Activated T-cell treated with anti-CD3 and anti-CD28 coated beads, Interleukin-2, amount 50 U/mL, for 48 hours (primary cell): ENCODE results near the gene MTSS2.

Experiments
- DNase-seq, 2 experiments: peaks; one replicate each; pipeline ENCODE4 v3.0.0-alpha.2; 2020

MTSS2 gene

GRCh38 chr16:70685938-70686375, at the start of gene MTSS2:
Gene MTSS2, minus strand, starts transcription at chr16:70686053. Its CDS starts 262 bp downstream, at chr16:70685791.
- peak in 1 of 2 experiments; percentile 41 for DNase-seq

- no peak for DNase-seq
Observed at GRCh38 chr16:70735141-70735979, 49.5 kb upstream of the MTSS2 start.

- no peak for DNase-seq
Observed at GRCh38 chr16:70734522-70735095, 48.8 kb upstream of the MTSS2 start.

- DNase-seq, result no peak
Observed at GRCh38 chr16:70730944-70731343, 45.1 kb upstream of the MTSS2 start.

GRCh38 chr16:70730031-70730430, 44.2 kb upstream of the MTSS2 start:
- DNase-seq, result no peak

- no peak for DNase-seq
Observed at GRCh38 chr16:70729292-70729691, 43.4 kb upstream of the MTSS2 start.

- DNase-seq, result no peak
Observed at GRCh38 chr16:70728150-70728549, 42.3 kb upstream of the MTSS2 start.

- DNase-seq, result no peak
Observed at GRCh38 chr16:70726892-70727361, 41.1 kb upstream of the MTSS2 start.

GRCh38 chr16:70725912-70726828, 40.3 kb upstream of the MTSS2 start:
- no peak for DNase-seq

GRCh38 chr16:70725024-70725911, 39.4 kb upstream of the MTSS2 start:
- no peak for DNase-seq

GRCh38 chr16:70724146-70725023, 38.5 kb upstream of the MTSS2 start:
- DNase-seq, result no peak

GRCh38 chr16:70723740-70724145, 37.9 kb upstream of the MTSS2 start:
- no peak for DNase-seq

- no peak for DNase-seq
Observed at GRCh38 chr16:70721202-70721963, 35.5 kb upstream of the MTSS2 start.

- DNase-seq, result no peak
Observed at GRCh38 chr16:70720425-70721201, 34.8 kb upstream of the MTSS2 start.

GRCh38 chr16:70717065-70717464, 31.2 kb upstream of the MTSS2 start:
- DNase-seq, result no peak

GRCh38 chr16:70715860-70716357, 30.1 kb upstream of the MTSS2 start:
- no peak for DNase-seq

GRCh38 chr16:70715055-70715858, 29.4 kb upstream of the MTSS2 start:
- DNase-seq, result no peak

GRCh38 chr16:70714581-70715054, 28.8 kb upstream of the MTSS2 start:
- DNase-seq, result no peak
